Upper lobe of left lung (tissue), 6 donors: Measurements from ENCODE around the gene GALNT2. TPM values are rescaled to one million over a fixed set of nuclear protein-coding genes. Genes with fewer than 3 reads are reported as not detected.

ENCODE experiments used
- ATAC-seq, 2 donors: fragments of 200-7000 bp; cut with Tn5 transposase; one replicate each; pipeline ENCODE4 v1.9.1; 2022; ENCODE audit warnings: mild to moderate bottlenecking in 2 of 2, moderate library complexity in 2 of 2; ENCODE audit not compliant: low FRiP score in 2 of 2
- DNase-seq, 2 donors: peaks; one replicate each; pipeline ENCODE4 v3.0.0-alpha.2; 2019 to 2020
- H3K27ac ChIP-seq, 4 donors: fragments of 200-600 bp; sonication (generic); one replicate each; pipeline ENCODE4 v1.5.1; 2016 to 2019
- H3K27me3 ChIP-seq, 4 donors: fragments of 200-600 bp; sonication (generic); one replicate each; pipeline ENCODE4 v1.5.1; 2017 to 2019
- H3K36me3 ChIP-seq, 4 donors: fragments of 200-600 bp; sonication (generic); one replicate each; pipeline ENCODE4 v1.5.1; 2016 to 2019
- H3K4me1 ChIP-seq, 4 donors: fragments of 200-600 bp; sonication (generic); one replicate each; pipeline ENCODE4 v1.5.1; 2018 to 2019
- H3K4me3 ChIP-seq, 4 donors: fragments of 200-600 bp; sonication (generic); one replicate each; pipeline ENCODE4 v1.5.1; 2017 to 2019; ENCODE audit warnings: mild to moderate bottlenecking in 2 of 4, moderate library complexity in 1 of 4
- H3K9me3 ChIP-seq, 4 donors: fragments of 200-600 bp; sonication (generic); one replicate each; pipeline ENCODE4 v1.5.1; 2018 to 2019
- EP300 ChIP-seq, 4 donors: sonication (generic); formaldehyde crosslinking; IDR thresholded peaks; one replicate each; pipeline ENCODE4 v1.5.1; 2017; ENCODE audit warnings: antibody characterized with exemption in 4 of 4, control low read depth in 2 of 4
- POLR2A ChIP-seq, 4 donors: fragments of 450-650 bp; IDR thresholded peaks; one replicate each; pipeline ENCODE4 v1.5.1; 2016 to 2017; ENCODE audit warnings: antibody characterized with exemption in 4 of 4, mild to moderate bottlenecking in 2 of 4
- POLR2AphosphoS5 ChIP-seq, 2 donors: sonication (generic); formaldehyde crosslinking; IDR thresholded peaks; one replicate each; pipeline ENCODE4 v1.5.1; 2017; ENCODE audit warnings: antibody characterized with exemption in 2 of 2
- WGBS, 2 donors: methylation state at CpG; one replicate each; pipeline ENCODE4 v1.1.5; 2017 to 2018; 5-methylcytosine and 5-hydroxymethylcytosine counted together
- total RNA-seq, 6 donors: library from RNA; depleted of rRNA in 4 of 6; stranded (reverse); fragments of >200 nt in 4 of 6; gene quantifications; one replicate each; pipeline versions ENCODE4 v1.1.0 to v1.2.1, GENCODE V29; 2016 to 2021
- TF ChIP-seq, protein P1 (sequence below), 6 experiments: fragments of 450-650 bp in 4 of 6; fragments of 200-600 bp in 2 of 6; sonication (generic) in 2 of 6; IDR thresholded peaks; one replicate each; pipeline ENCODE4 v1.5.1; 2016 to 2019; ENCODE audit warnings: antibody characterized with exemption in 6 of 6
- donor health status: DM: no; HTN: no; CAD: no; lungs with moderate emphysema.
- donor health status: DM: no; HTN: yes; CAD: no; lungs with severe emphysema.

Gene GALNT2
- total RNA-seq, 6 donors from 2014 or later: 51.3 to 62.3 (median 56.2) TPM

DNA sequence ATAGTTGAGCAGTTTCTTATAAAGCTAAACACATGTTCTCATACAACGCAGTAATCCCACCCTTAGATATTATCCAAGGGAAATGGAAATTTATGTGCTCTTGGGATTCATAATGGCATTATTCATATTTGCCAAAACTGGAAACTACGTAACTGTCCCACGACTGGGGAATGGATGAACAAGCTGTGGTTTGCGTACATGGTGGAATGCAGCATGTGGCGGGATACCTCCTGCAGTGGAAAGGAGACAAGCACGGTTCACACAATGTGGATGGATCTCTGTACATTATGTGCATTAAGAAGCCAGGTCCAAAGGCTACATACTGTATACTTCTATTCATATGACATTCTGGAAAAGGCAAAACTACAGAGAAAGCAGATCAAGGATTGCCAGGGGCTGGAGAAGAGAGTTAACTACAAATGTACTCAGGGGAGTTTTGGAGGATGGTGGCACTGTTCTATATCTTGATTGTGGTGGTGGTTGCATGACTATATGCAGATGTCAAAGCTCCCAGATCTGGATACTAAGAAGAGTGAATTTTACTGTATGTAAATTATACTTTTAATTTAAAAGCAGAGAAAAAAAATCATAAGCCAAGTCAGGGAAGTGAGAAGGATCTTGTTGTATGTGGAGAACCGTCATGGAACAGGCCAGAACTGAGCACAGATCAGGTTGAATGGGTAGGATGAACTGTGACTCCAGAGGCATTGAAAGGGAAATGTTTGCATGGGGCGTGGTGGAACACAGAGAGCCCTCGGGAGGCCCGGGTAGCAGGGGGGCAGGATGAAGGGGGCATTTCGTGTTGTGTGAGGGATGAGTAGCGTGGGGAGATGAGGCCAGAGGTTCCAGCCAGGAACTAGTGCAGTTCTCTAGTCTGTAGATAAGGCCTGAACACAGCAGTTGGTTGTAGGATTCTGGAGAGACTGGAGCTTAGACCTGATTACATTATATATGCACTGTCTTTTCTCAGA lies 90.7 kb downstream of the GALNT2 start:
- no peak overlapping the region for H3K4me3 ChIP-seq
- TF ChIP-seq, protein P1, sequence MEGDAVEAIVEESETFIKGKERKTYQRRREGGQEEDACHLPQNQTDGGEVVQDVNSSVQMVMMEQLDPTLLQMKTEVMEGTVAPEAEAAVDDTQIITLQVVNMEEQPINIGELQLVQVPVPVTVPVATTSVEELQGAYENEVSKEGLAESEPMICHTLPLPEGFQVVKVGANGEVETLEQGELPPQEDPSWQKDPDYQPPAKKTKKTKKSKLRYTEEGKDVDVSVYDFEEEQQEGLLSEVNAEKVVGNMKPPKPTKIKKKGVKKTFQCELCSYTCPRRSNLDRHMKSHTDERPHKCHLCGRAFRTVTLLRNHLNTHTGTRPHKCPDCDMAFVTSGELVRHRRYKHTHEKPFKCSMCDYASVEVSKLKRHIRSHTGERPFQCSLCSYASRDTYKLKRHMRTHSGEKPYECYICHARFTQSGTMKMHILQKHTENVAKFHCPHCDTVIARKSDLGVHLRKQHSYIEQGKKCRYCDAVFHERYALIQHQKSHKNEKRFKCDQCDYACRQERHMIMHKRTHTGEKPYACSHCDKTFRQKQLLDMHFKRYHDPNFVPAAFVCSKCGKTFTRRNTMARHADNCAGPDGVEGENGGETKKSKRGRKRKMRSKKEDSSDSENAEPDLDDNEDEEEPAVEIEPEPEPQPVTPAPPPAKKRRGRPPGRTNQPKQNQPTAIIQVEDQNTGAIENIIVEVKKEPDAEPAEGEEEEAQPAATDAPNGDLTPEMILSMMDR (IDR thresholded peaks at IDR 0.05): no peak
- TF ChIP-seq POLR2AphosphoS5 (IDR thresholded peaks at IDR 0.05): no peak
- no peak for TF ChIP-seq EP300 (IDR thresholded peaks at IDR 0.05)
- no peak for TF ChIP-seq POLR2A (IDR thresholded peaks at IDR 0.05)
- H3K36me3 ChIP-seq: no peaks in the 10 kb centered on the region
- no peaks in the 10 kb centered on the region for H3K27me3 ChIP-seq
- no peaks in the 10 kb centered on the region for H3K9me3 ChIP-seq
- ATAC-seq: peak in 1 of 2 donors; percentile 47
- H3K27ac ChIP-seq: no peak overlapping the region
- H3K4me1 ChIP-seq: peaks cover 19 to 56% (median 39%) of the 10 kb centered on the region in 4 donors
- WGBS, 2 donors: 65 to 72% methylated on average over 12 of the region's 12 CpGs
- DNase-seq: no peak

DNA sequence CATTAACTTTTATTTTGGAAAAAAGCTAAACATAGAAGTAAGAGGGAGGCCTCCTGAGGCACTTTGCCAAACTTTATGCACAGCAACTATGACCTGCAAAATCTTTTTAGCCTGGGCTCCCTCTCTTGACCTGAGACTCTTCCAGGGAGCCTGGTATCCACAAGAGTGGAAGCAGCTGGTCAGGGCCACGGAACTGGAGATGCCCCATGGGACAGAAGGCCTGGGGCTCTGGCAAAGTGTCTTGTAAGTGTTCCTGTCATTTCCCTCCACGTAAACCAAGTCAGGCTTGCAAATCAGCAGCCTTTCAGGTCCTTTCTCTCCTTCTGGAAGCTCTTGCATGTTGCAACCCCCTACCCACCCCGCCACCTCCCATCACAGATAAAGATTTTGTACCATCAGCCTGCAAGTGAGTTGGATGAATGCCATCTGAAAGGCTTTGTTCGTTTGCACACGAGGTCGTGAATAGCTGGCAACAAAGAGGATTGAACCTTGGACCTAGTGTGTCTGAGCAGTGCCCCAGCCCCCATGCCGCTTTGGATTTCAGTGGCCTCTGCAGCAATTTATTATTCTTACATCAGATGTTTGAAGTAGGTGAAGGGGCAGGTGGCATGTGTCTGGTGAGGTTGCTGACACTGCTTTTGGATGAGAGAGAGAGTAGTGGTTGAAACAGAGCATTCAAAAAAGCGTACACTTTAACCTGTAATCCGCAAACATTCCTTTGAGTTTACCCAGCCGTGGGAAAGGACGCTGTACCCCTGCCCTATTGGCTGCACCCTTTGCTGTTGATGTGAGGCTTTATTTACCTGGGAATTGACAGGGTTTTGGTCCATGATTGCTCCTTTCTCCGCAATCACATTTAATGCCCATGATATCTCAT lies 91.6 kb downstream of the GALNT2 start:
- H3K27me3 ChIP-seq: no peaks in the 10 kb centered on the region
- ATAC-seq: no peak
- DNase-seq: no peak
- no peak overlapping the region for H3K27ac ChIP-seq
- no peaks in the 10 kb centered on the region for H3K9me3 ChIP-seq
- no peaks in the 10 kb centered on the region for H3K36me3 ChIP-seq
- WGBS, 2 donors: 61 to 65% methylated on average over 12 of the region's 12 CpGs
- no peak for TF ChIP-seq EP300 (IDR thresholded peaks at IDR 0.05)
- TF ChIP-seq POLR2A (IDR thresholded peaks at IDR 0.05): no peak
- no peak for TF ChIP-seq POLR2AphosphoS5 (IDR thresholded peaks at IDR 0.05)
- TF ChIP-seq, protein P1 (IDR thresholded peaks at IDR 0.05): no peak
- peaks cover 16 to 48% (median 33%) of the 10 kb centered on the region in 4 donors for H3K4me1 ChIP-seq
- H3K4me3 ChIP-seq: no peak overlapping the region

DNA sequence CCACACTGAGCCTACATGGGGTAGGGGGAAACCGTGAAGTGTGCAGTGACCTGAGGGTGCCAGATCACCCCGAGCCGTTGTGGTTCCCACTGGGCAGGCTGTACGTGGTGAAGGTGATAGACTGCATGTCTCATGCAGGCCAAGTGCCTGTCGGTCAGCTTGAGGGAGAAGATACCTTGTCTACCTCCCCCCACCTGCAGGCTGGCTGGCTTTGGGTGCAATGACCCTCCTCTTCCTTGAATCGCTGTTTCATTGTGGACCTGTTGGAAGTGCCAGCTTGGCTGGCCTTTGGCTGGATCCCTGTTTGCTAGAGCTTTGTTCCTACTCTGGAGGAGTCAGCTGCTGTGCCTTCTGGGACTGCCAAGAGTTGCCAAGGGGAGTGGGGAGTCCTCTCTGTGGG lies 92.5 kb downstream of the GALNT2 start:
- H3K4me3 ChIP-seq: no peak overlapping the region
- no peaks in the 10 kb centered on the region for H3K27me3 ChIP-seq
- no peaks in the 10 kb centered on the region for H3K9me3 ChIP-seq
- no peaks in the 10 kb centered on the region for H3K36me3 ChIP-seq
- H3K27ac ChIP-seq: peak overlapping the region in 1 of 4 donors; percentile 7
- WGBS, 2 donors: 91% methylated on average over 6 of the region's 6 CpGs; no CpG with 5 or more reads in 1 of the 2 donors
- no peak for DNase-seq
- peaks cover 7 to 38% (median 26%) of the 10 kb centered on the region in 4 donors for H3K4me1 ChIP-seq
- TF ChIP-seq, protein P1 (IDR thresholded peaks at IDR 0.05): no peak
- no peak for TF ChIP-seq EP300 (IDR thresholded peaks at IDR 0.05)
- TF ChIP-seq POLR2A (IDR thresholded peaks at IDR 0.05): no peak
- no peak for TF ChIP-seq POLR2AphosphoS5 (IDR thresholded peaks at IDR 0.05)
- ATAC-seq: no peak

DNA sequence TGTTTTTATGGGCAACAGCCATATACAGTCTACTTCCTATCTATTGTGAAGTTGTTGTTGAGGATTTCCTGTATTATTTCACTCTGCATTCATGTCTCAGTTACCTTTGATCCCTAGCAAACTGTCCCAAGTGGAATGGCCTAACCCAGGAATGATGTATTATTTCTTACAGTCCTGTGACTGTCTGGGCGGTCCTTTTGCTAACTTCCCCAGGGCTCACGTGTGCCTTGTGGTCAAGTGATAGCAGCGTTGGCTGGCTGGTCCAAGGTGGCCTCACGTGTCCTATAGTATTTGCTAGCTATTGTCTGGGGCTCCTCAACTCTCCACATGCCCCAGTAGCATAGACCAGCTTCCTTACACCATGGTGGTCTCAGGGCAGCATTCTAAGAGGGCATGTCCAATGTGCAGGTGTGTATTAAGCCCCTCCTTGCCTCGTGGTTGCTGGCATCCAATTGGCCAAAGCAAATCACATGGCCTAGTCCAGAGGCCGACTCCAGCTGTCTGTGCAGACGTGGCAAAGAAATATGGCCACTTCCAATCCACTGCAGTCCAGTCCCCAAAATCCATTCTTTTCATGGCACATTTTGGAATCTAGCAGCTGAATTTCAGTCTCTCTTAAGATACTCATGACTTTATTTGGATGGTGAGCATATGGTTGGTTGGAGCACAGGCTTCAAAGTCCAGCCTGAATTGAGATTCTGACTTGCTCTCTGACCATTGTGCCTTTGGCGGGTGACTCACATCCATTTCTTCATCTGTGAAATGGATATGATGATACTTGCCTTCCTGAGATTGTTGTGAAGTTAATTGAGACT lies 94.1 kb downstream of the GALNT2 start:
- ATAC-seq (no peak), DNase-seq (peak in 1 of 2 donors; percentile 61)
- 71 to 76% methylated on average over 5 to 8 of the region's 8 CpGs for WGBS, 2 donors

More for the DNA sequence above, 94.1 kb downstream of the GALNT2 start:
- H3K36me3 ChIP-seq: no peaks in the 10 kb centered on the region
- H3K4me1 ChIP-seq: peaks cover 5 to 33% (median 25%) of the 10 kb centered on the region in 4 donors
- H3K27ac ChIP-seq: no peak overlapping the region
- no peaks in the 10 kb centered on the region for H3K27me3 ChIP-seq
- no peaks in the 10 kb centered on the region for H3K9me3 ChIP-seq
- TF ChIP-seq POLR2AphosphoS5 (IDR thresholded peaks at IDR 0.05) (no peak), EP300 (IDR thresholded peaks at IDR 0.05) (no peak), POLR2A (IDR thresholded peaks at IDR 0.05) (no peak)
- TF ChIP-seq, protein P1 (IDR thresholded peaks at IDR 0.05): no peak
- H3K4me3 ChIP-seq: no peak overlapping the region
